ENCODE results near the gene TAOK2.

DNA sequence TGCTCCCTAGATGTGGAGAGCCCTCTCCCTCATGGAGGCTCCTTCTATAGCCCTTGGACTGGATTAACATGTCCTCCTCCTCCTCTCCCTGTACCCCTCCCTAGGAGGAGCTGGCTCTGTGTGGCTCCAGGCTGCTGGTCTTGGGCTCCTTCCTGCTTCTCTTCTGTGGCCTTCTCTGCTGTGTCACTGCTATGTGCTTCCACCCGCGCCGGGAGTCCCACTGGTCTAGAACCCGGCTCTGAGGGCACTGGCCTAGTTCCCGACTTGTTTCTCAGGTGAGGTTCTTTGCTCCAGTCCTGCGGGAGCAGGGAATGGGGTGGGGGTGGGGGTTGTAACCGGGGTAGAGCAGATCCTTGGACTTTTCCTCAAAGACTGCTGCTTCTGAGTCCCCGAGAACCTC, 2.4 kb upstream of the TAOK2 start:
- TF ChIP-seq MXI1 (IDR thresholded peaks at IDR 0.05; ENCODE audit: borderline replicate concordance, low read depth, low read length), result no peak
- no peak for TF ChIP-seq FOS (IDR thresholded peaks at IDR 0.05; ENCODE audit: low read depth, low read length)
- TF ChIP-seq, protein P1, sequence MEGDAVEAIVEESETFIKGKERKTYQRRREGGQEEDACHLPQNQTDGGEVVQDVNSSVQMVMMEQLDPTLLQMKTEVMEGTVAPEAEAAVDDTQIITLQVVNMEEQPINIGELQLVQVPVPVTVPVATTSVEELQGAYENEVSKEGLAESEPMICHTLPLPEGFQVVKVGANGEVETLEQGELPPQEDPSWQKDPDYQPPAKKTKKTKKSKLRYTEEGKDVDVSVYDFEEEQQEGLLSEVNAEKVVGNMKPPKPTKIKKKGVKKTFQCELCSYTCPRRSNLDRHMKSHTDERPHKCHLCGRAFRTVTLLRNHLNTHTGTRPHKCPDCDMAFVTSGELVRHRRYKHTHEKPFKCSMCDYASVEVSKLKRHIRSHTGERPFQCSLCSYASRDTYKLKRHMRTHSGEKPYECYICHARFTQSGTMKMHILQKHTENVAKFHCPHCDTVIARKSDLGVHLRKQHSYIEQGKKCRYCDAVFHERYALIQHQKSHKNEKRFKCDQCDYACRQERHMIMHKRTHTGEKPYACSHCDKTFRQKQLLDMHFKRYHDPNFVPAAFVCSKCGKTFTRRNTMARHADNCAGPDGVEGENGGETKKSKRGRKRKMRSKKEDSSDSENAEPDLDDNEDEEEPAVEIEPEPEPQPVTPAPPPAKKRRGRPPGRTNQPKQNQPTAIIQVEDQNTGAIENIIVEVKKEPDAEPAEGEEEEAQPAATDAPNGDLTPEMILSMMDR (conservative IDR thresholded peaks at IDR 0.05; ENCODE audit: low read depth, low read length), result no peak
- TF ChIP-seq RAD21 (IDR thresholded peaks at IDR 0.05; ENCODE audit: low read length), result no peak
- TF ChIP-seq POLR2A (IDR thresholded peaks at IDR 0.05; ENCODE audit: low read depth, low read length), result no peak
- no peak for TF ChIP-seq RCOR1 (IDR thresholded peaks at IDR 0.05; ENCODE audit: insufficient replicate concordance, low read length)
- no peak for TF ChIP-seq BHLHE40 (IDR thresholded peaks at IDR 0.05; ENCODE audit: low read depth, low read length)
- TF ChIP-seq RFX5 (IDR thresholded peaks at IDR 0.05; ENCODE audit: low read depth, low read length), result no peak
- TF ChIP-seq CEBPB (IDR thresholded peaks at IDR 0.05; ENCODE audit: low read depth, low read length), result no peak
- TF ChIP-seq SMC3 (IDR thresholded peaks at IDR 0.05; ENCODE audit: low read depth, low read length), result no peak
